Erythroblast (primary cell): ENCODE results near the gene PIK3IP1.

Source experiments
- GATA1 ChIP-seq: IDR thresholded peaks from 2 replicates; pipeline ENCODE4 v1.6.1; 2011; ENCODE audit warnings: low read depth, mild to moderate bottlenecking, control low read depth, low read length, moderate library complexity
- POLR2A ChIP-seq: IDR thresholded peaks from 2 replicates; pipeline ENCODE4 v1.6.1; 2011; ENCODE audit warnings: mild to moderate bottlenecking, low read length

GRCh38 chr22:31333641-31334040 lies 41.4 kb upstream of the PIK3IP1 start:
- TF ChIP-seq POLR2A (no peak), GATA1 (no peak)
